HG03520 (cell line): Measurements from ENCODE around the gene NAALAD2.
"Not testable (repeated sequence)": the region's sequence is repeated elsewhere in the genome, so short reads cannot be mapped to it uniquely, and the experiment has no call there.

Experiments
- ATAC-seq: cut with Tn5 transposase; IDR thresholded peaks from one replicate; pipeline ENCODE4 v1.9.1; 2021; ENCODE audit warnings: mild to moderate bottlenecking, moderate library complexity; ENCODE audit not compliant: unreplicated experiment

NAALAD2 gene

DNA sequence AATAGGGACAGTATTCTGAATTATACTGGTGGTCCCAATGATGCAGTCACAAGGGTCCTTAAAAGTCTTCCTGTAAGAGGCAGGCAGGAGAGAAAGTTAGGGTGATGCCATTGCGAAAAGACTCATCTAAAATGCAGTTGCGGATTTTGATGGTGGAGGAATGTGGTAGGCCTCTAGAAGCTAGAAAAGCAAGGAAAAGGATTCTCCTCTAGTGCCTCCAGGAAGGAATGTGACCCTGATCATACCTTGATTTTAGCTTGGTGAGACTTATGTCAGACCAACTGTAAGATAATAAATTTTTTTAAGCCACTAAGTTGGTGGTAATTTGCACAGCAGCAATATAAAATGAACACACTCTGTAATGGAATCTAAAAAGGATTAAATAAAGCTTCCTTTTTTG is 54.5 kb downstream of the NAALAD2 start:
- no peak for ATAC-seq

DNA sequence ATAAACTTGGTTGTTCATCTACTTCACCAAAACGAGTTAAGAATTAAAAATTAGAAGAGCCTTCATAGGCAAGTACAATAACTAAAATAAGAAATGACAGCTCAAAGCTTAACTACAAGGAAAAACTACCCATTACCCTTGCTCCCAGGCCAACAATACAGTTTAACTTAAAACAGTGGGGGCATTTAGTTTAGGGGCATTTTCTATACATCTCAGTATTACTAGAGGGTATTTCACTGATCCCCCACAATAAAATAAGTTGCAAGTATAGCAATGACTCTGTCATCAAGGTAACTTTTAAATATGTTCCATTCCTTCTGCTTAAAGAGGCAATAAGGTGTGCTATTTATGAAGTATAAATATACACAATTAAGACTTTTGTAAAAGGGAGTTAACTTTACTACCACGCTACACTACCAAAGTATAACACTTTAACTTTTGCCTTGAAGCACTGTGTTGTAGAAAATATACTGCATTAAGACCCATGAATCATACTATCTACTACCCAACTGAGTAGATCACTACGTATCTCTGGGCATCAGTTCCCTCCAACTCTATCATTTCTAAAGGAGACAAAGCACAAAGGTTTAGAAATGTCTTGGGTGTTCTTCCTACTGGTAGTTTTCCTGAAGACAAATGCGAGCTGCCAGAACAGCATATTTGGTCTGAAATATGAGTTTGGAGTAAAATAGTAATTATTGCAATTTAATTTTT is 58.6 kb downstream of the NAALAD2 start:
- ATAC-seq: no peak

DNA sequence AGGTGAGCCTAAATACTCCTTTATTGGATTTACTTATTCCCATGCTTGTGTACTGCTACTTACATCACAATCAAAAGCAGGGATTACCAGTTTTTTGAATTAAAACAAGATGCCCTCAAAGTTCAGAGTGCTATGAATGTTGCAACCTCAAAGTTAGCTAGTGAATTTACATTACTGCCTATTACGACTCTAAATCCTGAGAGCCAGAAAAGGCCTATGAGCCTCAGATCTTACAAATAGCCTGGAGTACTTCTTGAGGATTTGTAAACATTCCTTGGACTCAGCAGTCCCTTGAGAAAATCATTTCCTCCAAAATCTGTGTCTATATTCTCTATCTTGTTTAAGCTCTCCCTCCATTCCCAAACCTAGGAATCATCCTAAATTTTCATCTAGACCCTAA is 62.9 kb downstream of the NAALAD2 start:
- no peak for ATAC-seq

DNA sequence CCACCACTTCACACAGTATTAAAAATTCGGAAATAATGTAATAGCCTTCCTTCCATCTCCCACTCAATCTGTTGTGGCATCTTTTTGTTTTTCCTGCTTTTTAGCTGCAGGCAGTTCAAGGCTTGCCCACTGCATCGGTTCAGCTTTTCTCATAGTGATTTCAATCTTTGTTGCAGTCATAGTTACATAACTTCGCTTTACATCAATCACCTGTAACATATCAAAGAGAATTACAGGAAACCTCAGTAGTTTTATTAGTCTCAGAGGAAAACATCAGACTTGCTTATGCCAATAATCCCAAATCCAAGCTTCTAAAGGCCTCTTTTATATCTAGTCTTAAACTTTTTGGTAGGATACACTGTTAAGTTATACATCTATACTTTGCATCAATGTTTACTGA is 67.9 kb downstream of the NAALAD2 start:
- ATAC-seq: no peak

DNA sequence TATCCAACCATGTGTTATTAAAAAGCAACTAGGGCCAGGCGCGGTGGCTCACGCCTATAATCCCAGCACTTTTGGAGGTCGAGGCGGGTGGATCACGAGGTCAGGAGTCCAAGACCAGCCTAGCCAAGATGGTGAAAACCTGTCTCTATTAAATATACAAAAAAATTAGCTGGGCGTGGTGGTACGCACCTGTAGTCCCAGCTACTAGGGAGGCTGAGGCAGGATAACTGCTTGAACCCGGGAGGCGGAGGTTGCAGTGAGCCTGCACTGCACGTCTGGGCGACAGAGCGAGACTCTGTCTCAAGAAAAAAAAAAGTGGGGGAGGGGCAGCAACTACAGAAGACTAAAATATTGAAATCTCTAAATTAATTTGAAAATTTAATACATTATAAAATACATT is 69.9 kb downstream of the NAALAD2 start:
- ATAC-seq: no peak

DNA sequence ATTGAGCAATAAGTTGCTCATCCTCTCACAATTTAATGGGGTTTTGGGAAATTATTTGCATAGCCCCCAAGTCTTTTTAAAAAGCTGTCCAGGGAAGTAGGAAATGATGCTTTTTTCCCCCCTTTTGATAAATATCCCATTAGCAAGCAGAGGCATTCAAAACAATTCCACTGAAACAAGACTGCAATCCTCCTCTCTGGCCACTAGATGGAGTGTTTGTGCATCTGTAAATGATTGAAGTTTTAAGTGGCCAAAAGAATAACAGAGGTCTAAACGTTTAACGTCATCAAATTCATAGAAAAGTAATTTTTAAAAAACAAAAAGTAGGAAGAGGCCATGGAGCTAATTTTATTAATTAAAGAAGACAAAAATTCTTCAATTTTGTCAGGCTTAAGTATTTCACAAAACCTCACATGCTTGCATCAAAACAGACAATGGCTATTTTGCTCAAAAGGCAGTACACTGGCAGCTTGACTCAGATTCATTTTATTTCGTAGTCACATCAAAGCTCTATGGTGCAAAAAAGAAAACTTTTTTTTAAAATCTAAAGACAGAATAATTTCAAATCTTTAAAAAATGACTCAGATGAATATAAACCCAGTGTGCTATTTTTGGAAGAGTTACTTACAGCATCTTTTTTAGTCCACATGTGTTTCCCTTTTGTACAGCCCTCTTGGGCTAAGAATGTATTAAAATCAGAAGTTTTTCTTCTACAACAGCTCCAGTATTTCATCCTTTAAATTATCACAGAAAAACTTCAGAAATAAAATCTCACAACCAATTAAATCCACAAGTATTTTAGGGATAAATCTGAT is 70.6 kb downstream of the NAALAD2 start:
- ATAC-seq: peak; percentile 75

DNA sequence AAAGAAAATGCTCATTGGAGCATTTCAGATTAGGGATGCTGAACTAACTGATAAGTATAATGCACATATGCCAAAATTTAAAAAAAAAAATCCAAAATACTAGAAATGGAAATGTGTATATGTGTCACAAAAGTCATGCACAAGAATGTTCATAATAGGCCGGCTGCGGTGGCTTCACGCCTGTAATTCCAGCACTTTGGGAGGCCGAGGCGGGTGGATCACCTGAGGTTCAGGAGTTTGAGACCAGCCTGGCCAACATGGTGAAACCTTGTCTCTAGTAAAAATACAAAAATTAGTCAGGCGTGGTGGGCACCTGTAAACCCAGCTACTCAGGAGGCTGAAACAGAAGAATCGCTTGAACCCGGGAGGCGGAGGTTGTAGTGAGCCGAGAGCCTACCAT is 73.5 kb downstream of the NAALAD2 start:
- ATAC-seq: not testable (repeated sequence)

DNA sequence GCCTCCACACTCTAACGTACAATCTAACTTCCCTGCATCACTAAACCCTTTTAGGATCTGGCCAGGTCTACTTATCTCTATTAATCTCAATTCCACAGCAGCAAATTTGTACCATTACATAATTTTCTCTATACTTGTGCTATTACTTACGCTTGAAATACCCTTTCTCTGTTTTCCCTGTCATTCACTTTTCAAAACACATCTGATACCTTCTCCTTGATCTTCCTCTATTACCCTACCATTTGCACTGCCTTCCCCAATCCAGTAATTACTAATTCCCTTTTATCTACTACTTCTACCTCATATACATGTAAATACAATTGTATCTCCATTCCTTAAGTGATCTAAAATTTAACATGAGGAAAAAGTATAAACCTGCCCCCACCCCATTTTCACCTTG is 74.4 kb downstream of the NAALAD2 start:
- no peak for ATAC-seq

DNA sequence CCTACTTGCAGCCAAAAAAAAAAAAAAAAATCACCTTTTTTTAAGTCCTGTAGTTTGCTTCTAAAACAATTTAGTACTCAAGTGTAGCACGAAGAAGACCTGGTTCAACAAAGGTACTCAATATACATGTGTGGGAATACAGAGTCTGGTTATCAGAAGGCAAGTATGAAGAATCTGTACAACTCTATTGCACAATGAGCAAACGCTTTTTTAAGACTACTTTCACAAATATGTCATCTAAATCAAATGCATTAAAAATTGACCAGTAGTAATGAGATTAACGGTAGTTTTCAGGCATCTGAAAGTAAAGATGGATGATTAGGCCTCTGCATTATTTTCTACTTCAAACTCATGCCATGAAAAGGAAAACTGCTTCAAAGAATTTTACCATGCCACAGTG is 78.9 kb downstream of the NAALAD2 start:
- ATAC-seq: no peak

DNA sequence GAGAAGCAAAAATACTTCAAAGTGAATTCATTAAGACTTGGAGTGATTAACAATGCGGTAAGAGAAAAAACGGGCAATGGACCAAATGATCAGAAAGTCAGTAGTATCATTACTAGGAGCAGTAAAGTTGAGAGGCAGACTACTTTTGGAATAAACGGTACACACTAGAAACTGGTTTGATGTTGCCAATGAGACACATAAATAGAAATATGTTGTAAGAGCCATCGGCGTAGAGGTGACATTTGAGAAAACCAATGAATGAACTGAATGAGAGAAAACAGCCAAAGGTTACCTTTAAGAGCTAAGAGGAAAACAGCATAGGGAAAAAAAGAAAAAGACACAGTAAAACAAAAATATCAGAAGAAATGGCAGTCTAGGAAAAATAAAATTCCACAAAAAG is 82.1 kb downstream of the NAALAD2 start:
- ATAC-seq: no peak

DNA sequence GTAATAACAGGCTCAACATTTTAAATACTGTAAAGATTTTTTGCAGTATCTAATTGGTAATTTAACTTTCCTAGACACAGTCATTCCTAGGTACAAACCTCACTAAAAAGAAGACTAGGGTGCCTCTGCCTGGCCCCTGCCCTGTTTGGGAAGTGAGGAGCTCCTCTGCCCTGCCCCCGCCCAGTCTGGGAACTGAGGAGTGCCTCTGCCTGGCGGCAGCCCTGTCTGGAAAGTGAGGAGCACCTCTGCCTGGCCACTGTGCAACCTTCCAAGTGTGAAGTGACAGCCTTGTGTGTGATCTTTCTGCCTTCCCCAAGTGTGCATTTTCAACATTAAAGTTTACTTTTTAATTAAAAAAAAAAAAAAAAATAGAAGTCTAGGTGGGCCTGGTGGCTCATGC is 84.1 kb downstream of the NAALAD2 start:
- ATAC-seq: no peak

DNA sequence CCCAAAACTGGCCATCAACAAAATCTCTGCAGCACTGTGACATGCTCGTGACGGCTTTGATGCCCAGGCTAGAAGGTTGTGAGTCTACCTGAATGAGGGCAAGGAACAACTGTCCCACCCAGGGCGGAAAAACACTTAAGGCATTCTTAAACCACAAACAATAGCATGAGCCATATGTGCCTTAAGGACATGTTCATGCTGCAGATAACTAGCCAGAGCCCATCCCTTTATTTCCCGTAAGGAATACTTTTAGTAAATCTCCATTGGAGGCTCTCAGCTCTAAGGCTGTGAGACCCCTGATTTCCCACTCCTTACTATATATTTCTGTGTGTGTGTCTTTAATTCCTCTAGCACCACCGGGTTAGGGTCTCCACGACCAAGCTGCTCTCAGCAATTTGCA is 85.0 kb downstream of the NAALAD2 start:
- no peak for ATAC-seq

DNA sequence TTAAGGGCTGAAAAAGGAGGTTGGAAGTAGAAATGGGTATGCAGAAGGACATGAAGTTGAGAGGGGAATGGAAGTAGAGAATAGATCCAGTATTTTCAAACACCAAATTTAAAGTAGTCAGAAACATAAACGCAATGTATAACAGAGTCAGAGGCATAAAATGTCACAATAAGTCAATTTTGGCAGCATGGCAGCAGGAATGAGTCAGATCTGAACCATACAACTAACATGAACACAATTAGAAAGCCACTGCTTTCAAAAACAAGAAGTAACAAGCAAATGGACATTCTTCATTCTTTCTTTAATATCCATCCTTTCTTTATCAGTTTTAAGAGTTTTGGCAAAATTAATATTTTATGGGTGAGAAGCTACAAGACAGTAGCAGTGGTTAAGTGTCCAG is 85.9 kb downstream of the NAALAD2 start:
- peak; percentile 16 for ATAC-seq

DNA sequence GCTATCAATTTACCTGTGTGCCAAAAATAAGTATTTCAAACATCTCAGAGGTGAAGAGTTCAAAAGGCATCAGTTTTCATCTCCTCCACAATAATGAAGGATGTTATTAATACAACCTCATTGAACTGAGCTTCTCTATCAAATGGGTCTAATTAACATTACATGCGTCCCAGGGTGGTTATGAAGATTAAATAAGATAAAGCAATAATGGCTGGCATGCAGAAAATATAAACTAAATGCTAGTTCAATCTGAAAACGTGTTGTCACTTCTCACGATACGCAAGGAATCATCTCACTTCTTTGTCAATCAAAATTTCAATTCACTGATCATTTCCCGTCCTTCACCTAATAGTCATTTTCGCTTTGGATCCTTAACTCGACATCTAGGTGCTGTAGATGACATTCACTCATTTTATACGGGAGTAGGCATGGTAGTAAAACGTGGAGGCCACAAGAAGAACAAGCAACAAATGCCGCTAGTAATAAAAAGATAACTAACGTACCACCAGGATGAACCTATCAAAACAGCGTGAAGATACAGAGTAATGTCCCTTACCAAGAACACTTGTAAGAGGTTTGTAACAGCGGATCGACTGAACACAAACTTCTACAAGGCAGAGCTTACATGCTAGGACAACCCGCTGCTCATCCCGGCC is 87.5 kb downstream of the NAALAD2 start:
- ATAC-seq: no peak

DNA sequence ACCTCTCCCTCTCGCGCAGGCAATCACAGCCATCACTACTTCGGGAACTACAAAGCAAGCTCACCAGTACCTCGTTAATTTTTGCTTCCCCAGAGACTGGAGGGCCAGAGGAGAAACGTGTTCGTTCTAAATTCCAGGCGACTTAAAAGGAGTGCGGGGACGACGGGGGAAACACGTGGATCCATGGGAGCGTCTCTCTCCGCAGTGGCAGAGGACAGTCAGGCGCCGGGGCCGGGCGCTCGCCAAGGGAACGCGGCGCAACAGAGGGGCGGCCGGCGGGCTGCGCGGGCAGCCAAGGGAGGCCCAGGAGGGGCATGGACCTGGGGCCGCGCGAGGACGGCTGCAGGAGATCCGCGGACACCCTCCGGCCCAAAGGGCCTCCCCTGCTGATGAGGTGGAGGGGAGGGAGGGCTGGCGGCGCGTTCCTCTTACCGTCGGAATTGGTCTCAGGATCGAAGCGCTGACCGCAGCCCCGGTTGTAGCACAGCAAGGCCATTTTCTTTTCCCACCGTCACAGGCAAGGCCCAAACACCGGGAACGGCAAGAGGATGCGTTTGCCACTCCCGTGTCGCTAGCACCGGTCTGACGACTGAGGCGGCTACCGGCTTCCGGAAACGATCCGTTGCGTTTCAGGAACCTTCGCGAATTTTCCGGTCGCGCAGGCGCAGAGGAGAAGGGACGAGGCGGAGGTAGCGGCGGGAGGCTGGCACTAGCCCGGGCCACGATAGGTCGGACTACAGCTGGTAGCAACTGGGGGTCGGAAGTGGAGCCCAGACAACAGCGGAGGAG is 88.2 kb downstream of the NAALAD2 start, which contains the start of gene CHORDC1:
TSS of gene CHORDC1 (minus strand) at position 591 of the 789 bp plus-strand sequence. CDS start at position 496, 95 bp downstream.
- ATAC-seq: peak; percentile 88

DNA sequence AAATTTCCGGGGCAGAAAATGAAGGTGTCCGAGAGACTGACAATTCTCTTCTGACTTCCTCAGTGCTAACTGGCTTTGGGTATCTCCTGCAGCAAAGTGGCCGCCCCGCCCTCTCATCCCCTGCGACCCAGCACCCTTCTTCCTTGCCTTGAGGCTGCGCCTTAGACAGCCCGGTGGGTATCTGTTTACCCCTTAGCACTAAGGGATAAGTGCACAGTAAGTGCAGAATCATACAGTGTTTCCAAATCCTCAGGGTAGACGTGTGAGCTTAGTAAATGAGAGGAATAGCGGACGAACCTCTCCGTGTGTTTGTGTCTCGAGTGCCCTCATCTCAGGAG is 88.8 kb downstream of the NAALAD2 start:
- peak; percentile 35 for ATAC-seq

DNA sequence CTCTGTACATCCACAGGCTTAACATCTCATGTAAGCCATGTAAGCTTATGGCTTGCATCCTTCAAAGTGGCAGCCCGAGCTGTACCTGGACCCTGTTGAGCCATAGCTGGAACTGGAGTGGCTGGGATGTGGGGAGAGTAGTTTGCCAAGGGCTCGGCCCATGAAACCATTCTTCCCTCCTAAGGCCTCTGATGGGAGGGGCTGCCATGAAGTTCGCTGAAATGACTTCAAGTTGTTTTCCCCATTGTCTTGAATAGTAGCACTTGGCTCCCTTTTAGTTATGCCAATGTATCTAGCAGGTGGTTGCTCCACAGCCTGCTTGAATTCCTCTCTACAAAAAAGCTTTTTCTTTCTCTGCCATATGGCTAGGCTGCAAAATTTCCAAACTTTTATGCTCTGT is 93.6 kb downstream of the NAALAD2 start:
- no peak for ATAC-seq

DNA sequence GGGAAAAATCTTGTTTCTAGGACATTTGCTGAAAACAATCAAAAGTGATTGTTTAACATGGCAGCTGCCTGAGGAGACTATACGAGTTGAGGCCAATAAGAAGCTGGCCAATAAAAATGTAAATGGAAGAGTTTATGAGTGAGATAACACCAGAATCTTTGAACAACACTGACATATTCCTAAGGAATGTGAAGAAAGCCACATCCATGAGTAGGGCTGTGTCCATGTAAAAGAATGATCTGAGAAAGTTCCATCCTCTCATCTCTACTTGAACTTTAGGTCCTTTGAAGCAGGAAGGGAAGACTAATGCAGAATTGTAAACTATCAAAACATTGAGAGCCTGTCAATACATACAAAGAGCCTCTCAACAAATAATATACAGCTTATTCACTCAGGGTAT is 95.3 kb downstream of the NAALAD2 start:
- ATAC-seq: no peak

DNA sequence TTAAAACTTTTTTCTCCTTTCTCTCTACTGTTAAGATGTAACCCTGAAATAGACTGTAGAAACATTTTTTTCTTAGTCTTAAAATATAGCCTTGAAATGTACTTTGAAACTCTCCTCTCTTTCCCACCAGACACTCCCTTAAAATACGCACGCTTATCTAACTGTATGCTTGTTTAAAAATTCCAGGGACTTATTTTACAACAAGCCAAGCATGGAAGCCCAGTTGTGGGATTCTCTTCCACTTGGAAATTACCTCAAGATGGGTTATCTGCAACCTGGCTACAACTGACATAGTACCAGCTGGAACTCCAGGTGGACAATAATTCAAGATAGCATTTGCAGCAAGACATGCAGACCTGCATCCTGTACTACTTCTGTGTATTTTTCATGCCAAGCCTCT is 100.5 kb downstream of the NAALAD2 start:
- ATAC-seq: no peak

DNA sequence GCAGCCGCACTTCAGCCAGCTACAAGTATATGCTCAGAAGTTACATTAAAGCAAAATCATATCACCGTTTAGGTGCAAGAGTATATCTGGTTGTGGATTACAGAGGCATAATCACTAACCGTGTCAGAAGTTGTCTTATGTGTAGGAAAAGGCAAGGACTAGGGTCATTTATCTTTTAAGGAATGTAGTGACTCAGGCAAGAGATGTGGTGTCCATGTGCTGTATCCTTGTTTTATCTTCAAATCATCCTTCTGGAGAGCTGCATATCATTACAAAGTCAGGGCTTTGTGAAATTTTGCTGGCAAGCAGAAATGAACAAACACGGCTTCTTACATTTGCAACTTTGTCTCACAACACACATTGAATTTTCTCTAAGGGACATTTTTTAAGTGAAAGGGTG is 101.1 kb downstream of the NAALAD2 start:
- no peak for ATAC-seq

DNA sequence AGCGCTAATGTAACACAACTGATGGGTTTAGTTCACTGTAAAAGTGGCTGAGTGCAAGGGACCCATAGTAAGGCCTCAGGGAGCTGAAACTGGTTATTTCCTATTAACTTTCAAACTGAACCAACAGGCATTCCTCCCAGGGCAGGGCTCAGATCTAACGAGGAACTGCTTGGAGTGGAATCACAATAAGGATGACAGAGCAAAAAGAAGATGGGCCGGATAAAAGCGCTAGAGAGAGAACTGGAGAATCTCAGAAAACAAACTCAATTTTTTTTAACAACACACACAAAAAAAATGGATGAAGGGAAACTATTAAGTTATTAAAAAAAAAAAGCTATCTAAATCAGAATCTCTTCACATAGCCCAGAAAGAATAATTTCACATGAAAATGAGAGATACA is 102.5 kb downstream of the NAALAD2 start:
- no peak for ATAC-seq
